ENCODE data around the gene ADRA1B. TPM values are rescaled to one million over a fixed set of nuclear protein-coding genes. Genes with fewer than 3 reads are reported as not detected.

Gene ADRA1B
- total RNA-seq, 1 donor: 0.36 TPM

- no peak overlapping the region for H3K4me2 ChIP-seq (ENCODE audit: insufficient read depth, low read length)
- no peak overlapping the region for H2AFZ ChIP-seq (ENCODE audit: low read length)
- H3K36me3 ChIP-seq (ENCODE audit: insufficient read depth, low read length): no peaks in the 10 kb centered on the region
- H3K4me1 ChIP-seq (ENCODE audit: insufficient read depth, low read length): peaks cover 6% of the 10 kb centered on the region
- TF ChIP-seq, protein P1, sequence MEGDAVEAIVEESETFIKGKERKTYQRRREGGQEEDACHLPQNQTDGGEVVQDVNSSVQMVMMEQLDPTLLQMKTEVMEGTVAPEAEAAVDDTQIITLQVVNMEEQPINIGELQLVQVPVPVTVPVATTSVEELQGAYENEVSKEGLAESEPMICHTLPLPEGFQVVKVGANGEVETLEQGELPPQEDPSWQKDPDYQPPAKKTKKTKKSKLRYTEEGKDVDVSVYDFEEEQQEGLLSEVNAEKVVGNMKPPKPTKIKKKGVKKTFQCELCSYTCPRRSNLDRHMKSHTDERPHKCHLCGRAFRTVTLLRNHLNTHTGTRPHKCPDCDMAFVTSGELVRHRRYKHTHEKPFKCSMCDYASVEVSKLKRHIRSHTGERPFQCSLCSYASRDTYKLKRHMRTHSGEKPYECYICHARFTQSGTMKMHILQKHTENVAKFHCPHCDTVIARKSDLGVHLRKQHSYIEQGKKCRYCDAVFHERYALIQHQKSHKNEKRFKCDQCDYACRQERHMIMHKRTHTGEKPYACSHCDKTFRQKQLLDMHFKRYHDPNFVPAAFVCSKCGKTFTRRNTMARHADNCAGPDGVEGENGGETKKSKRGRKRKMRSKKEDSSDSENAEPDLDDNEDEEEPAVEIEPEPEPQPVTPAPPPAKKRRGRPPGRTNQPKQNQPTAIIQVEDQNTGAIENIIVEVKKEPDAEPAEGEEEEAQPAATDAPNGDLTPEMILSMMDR (IDR thresholded peaks at IDR 0.05; ENCODE audit: extremely low read depth, low read depth, low read length): no peak
- H4K20me1 ChIP-seq (ENCODE audit: insufficient read depth, low read length): no peaks in the 10 kb centered on the region
- DNase-seq (ENCODE audit: insufficient read length, low spot score, missing footprints): no peak
- no peaks in the 10 kb centered on the region for H3K27me3 ChIP-seq (ENCODE audit: insufficient read depth, low read length)
- H3K27ac ChIP-seq (ENCODE audit: low read depth, low read length): no peak overlapping the region
- H3K79me2 ChIP-seq (ENCODE audit: insufficient read depth, low read length): no peaks in the 10 kb centered on the region
- H3K4me3 ChIP-seq (ENCODE audit: insufficient read depth, low read length): no peak overlapping the region
- H3K9me3 ChIP-seq (ENCODE audit: low read depth, low read length): no peaks in the 10 kb centered on the region
These were observed 37.3 kb downstream of the ADRA1B start for GRCh38 chr5:159953609-159954008.

DNA sequence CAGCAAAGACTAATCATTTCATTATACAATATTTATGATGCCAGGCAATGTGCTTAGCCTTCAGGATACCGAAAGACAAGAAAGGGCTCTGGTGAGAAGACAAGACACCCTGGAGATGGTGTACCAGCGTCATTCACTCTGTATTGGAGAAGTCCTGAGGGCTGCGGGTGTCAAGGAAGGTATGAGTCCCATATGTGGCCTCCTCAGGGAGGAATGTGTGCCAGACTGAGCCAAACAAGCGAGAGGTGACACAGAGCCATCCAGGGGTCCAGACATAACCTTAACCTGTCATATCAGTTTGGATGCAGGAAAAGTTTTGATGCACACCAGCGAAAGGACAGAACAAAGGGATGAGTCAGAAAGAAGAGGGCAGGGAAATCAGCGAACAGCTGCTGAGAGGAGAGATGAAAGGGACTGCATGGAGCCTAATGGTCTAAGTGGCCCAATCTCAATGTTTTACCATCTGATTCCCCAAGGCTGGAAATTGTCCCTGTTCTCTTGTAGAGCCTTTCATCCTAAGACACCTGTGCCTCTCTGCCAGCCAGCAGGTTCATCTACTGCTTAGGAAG, 38.9 kb downstream of the ADRA1B start:
- Histone ChIP-seq H4K20me1 (ENCODE audit: insufficient read depth, low read length) (no peaks in the 10 kb centered on the region), H3K27me3 (ENCODE audit: insufficient read depth, low read length) (no peaks in the 10 kb centered on the region), H3K27ac (ENCODE audit: low read depth, low read length) (no peak overlapping the region), H3K4me3 (ENCODE audit: insufficient read depth, low read length) (no peak overlapping the region), H2AFZ (ENCODE audit: low read length) (no peak overlapping the region), H3K79me2 (ENCODE audit: insufficient read depth, low read length) (no peaks in the 10 kb centered on the region), H3K4me1 (ENCODE audit: insufficient read depth, low read length) (peaks cover 6% of the 10 kb centered on the region), H3K4me2 (ENCODE audit: insufficient read depth, low read length) (no peak overlapping the region), H3K9me3 (ENCODE audit: low read depth, low read length) (no peaks in the 10 kb centered on the region), H3K36me3 (ENCODE audit: insufficient read depth, low read length) (no peaks in the 10 kb centered on the region)
- no peak for DNase-seq (ENCODE audit: insufficient read length, low spot score, missing footprints)
- TF ChIP-seq, protein P1 (IDR thresholded peaks at IDR 0.05; ENCODE audit: extremely low read depth, low read depth, low read length): no peak

- Histone ChIP-seq H3K27ac (ENCODE audit: low read depth, low read length) (no peak overlapping the region), H3K4me3 (ENCODE audit: insufficient read depth, low read length) (no peak overlapping the region), H3K79me2 (ENCODE audit: insufficient read depth, low read length) (no peaks in the 10 kb centered on the region), H3K9me3 (ENCODE audit: low read depth, low read length) (no peaks in the 10 kb centered on the region), H3K4me1 (ENCODE audit: insufficient read depth, low read length) (peaks cover 6% of the 10 kb centered on the region), H3K4me2 (ENCODE audit: insufficient read depth, low read length) (no peak overlapping the region), H4K20me1 (ENCODE audit: insufficient read depth, low read length) (no peaks in the 10 kb centered on the region), H2AFZ (ENCODE audit: low read length) (no peak overlapping the region), H3K27me3 (ENCODE audit: insufficient read depth, low read length) (no peaks in the 10 kb centered on the region), H3K36me3 (ENCODE audit: insufficient read depth, low read length) (no peaks in the 10 kb centered on the region)
- no peak for DNase-seq (ENCODE audit: insufficient read length, low spot score, missing footprints)
- TF ChIP-seq, protein P1 (IDR thresholded peaks at IDR 0.05; ENCODE audit: extremely low read depth, low read depth, low read length): no peak
These were observed 39.8 kb downstream of the ADRA1B start for GRCh38 chr5:159956074-159956473.

GRCh38 chr5:159961176-159962160, 45.2 kb downstream of the ADRA1B start:
- Histone ChIP-seq H3K27me3 (ENCODE audit: insufficient read depth, low read length) (no peaks in the 10 kb centered on the region), H3K27ac (ENCODE audit: low read depth, low read length) (no peak overlapping the region), H3K4me3 (ENCODE audit: insufficient read depth, low read length) (no peak overlapping the region), H3K36me3 (ENCODE audit: insufficient read depth, low read length) (no peaks in the 10 kb centered on the region), H3K9me3 (ENCODE audit: low read depth, low read length) (no peaks in the 10 kb centered on the region), H4K20me1 (ENCODE audit: insufficient read depth, low read length) (no peaks in the 10 kb centered on the region), H3K4me1 (ENCODE audit: insufficient read depth, low read length) (peaks cover 3% of the 10 kb centered on the region), H3K4me2 (ENCODE audit: insufficient read depth, low read length) (no peak overlapping the region), H2AFZ (ENCODE audit: low read length) (no peak overlapping the region), H3K79me2 (ENCODE audit: insufficient read depth, low read length) (no peaks in the 10 kb centered on the region)
- DNase-seq (ENCODE audit: insufficient read length, low spot score, missing footprints): no peak
- TF ChIP-seq, protein P1 (IDR thresholded peaks at IDR 0.05; ENCODE audit: extremely low read depth, low read depth, low read length): no peak

Data from osteoblast (primary cell).